ENCODE measurements around the gene USP11.
A peak's percentile ranks its signal among the peaks of the same experiment; 100 is the strongest.

USP11 gene

DNA sequence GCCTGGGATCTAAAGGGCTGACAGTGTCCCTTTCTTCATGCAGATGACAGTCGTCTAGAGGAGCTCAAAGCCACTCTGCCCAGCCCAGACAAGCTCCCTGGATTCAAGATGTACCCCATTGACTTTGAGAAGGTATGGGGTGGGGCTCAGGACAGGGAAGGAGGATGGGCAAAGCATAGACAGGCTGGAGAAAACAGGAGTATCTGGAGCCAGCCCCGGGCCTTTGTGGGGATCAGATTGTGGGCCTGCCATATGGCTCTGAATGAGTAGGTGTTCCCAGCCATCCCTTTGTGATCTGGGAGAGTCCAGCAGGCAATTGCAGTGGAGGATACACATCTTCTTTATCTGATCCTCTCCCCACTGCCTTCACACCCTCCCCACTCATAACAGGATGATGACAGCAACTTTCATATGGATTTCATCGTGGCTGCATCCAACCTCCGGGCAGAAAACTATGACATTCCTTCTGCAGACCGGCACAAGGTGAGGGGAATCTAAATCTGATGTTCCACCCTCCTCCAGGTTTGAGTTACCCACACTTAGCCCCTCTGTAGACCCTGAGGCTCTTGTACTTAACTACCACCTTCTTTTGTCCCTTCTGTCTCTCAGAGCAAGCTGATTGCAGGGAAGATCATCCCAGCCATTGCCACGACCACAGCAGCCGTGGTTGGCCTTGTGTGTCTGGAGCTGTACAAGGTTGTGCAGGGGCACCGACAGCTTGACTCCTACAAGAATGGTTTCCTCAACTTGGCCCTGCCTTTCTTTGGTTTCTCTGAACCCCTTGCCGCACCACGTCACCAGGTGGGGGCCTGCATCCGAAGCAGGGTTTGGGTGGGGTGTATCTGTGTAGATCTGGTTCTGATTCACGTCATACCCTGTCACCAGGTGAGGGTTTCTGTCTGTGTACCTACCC, 20.2 kb upstream of the USP11 start:
- H3K4me1 Mint-ChIP-seq (ENCODE audit: low read depth), result peaks cover 10% of the 10 kb centered on the region
- no peak overlapping the region for H3K27ac Mint-ChIP-seq
- H3K4me3 Mint-ChIP-seq, result no peak overlapping the region
- DNase-seq (ENCODE audit: low spot score), result no peak
- peaks cover 34% of the 10 kb centered on the region for H3K36me3 Mint-ChIP-seq (ENCODE audit: low read depth)
- no peaks in the 10 kb centered on the region for H3K27me3 Mint-ChIP-seq (ENCODE audit: low read depth)
- no peaks in the 10 kb centered on the region for H3K9me3 Mint-ChIP-seq

DNA sequence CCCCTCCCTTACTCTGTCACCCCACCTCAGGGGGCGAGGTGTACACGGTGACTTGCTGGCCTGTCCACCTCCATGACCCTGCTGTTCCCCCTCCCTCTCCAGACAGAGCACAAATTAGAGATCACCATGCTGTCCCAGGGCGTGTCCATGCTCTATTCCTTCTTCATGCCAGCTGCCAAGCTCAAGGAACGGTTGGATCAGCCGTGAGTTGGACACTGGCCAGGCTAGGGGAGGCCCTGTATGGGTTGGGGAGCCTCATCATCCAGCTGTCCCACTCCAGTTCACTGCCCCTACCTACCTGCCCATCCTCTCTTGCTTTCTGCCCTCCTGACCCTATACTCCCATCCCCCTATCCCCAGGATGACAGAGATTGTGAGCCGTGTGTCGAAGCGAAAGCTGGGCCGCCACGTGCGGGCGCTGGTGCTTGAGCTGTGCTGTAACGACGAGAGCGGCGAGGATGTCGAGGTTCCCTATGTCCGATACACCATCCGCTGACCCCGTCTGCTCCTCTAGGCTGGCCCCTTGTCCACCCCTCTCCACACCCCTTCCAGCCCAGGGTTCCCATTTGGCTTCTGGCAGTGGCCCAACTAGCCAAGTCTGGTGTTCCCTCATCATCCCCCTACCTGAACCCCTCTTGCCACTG, 18.3 kb upstream of the USP11 start:
- Mint-ChIP-seq H3K27ac (no peak overlapping the region), H3K4me1 (ENCODE audit: low read depth) (peaks cover 11% of the 10 kb centered on the region), H3K4me3 (no peak overlapping the region), H3K27me3 (ENCODE audit: low read depth) (no peaks in the 10 kb centered on the region), H3K36me3 (ENCODE audit: low read depth) (peaks cover 37% of the 10 kb centered on the region), H3K9me3 (no peaks in the 10 kb centered on the region)
- DNase-seq (ENCODE audit: low spot score), result no peak

DNA sequence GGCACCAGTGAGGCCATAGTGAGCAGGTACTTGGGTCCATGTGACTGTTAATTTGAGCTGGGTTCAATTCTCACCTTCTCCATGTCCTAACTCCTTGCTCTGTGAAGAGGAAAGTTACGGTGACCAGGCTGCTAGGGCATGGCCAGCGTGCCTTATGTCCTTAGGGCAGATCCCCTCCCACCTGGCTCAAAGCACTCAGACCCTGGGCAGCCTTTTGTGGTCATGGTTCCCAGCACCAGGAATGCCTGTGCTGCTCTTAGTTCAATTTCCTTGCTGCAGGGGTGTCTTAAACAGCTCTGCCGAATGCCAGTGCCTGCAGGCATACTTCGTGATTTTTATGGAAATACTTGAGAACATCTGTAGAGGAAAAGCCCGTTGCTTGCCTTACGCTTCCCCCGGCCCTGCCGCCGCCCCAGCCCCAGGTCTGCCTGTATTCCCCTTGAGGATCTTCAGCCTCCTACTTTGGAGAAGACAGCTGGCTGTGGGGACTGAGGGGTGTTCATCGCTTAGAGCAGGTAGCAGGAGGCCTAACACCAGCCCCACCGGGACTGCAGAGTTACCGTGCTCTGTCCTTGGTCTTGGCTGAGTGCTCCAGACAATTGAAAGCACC, 17.4 kb upstream of the USP11 start:
- Mint-ChIP-seq H3K4me3 (no peak overlapping the region), H3K9me3 (no peaks in the 10 kb centered on the region), H3K4me1 (ENCODE audit: low read depth) (peaks cover 20% of the 10 kb centered on the region), H3K27me3 (ENCODE audit: low read depth) (no peaks in the 10 kb centered on the region), H3K27ac (no peak overlapping the region), H3K36me3 (ENCODE audit: low read depth) (peaks cover 46% of the 10 kb centered on the region)
- no peak for DNase-seq (ENCODE audit: low spot score)

DNA sequence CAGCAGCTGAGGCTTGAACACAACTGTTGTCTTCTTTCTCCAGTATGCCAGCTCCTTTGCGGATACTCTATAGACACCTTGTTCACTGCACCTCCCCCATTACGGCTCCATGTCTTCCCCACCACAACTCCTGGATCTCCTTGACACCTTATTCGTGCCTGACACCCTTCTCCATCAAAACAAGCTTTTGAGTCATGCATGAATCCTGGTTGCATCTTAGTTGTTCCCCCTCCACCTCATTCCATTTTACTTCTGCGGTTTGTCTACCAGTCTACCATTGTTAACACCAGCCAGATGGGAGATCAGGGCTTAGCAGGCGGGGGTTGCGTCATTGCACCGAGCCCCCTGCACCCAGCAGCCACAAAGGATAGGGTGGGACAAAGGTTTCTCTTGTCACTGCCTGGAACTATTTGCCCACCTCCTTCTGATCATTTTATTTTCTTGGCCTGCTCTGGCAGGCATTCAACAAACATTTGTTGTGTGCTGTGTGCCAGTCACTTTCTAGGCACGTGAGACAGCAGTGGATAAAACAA, 16.4 kb upstream of the USP11 start:
- peaks cover 49% of the 10 kb centered on the region for H3K36me3 Mint-ChIP-seq (ENCODE audit: low read depth)

DNA sequence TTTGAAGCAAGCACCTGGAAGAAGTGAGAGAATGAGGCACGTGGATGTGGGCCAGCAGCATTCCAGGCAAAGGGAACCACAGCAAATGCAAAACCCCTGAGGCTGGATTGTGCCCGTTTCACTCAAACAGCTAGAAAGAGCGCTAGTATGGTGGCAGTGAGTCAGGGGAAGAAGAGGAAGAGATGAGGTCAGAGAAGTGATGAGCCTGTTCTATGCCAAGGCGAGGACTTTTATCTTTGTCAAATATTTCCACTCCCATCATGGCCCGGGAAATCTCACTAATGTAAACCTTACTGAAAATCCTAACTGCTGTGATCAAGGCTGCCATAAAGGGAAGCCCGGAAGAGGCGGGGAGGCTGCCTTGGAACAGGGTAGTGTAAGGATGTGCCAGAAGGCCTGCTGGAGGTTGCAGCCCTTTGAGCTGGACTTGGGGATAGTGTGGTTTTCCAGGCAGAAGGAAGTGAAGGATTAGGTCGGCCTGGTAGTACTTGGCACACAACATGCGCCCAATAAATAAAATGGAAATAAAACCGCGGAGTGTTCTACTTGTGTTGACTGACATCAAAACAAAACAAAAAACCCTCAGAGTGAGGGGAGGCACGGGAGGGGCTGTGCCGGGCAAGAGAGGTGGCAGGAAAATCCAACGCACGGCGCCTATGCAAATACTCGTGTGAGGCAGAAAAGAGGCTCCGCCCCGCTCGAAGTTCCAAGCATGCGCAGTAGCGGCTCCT, 15.5 kb upstream of the USP11 start:
- DNase-seq (ENCODE audit: low spot score), result peak; percentile 7
- H3K27ac Mint-ChIP-seq, result peak overlapping the region; percentile 99
- H3K4me1 Mint-ChIP-seq (ENCODE audit: low read depth), result peaks cover 26% of the 10 kb centered on the region
- H3K27me3 Mint-ChIP-seq (ENCODE audit: low read depth), result no peaks in the 10 kb centered on the region
- peak overlapping the region; percentile 95 for H3K4me3 Mint-ChIP-seq
- H3K9me3 Mint-ChIP-seq, result no peaks in the 10 kb centered on the region
- H3K36me3 Mint-ChIP-seq (ENCODE audit: low read depth), result peaks cover 44% of the 10 kb centered on the region

More for the DNA sequence above, 16.4 kb upstream of the USP11 start:
- H3K27me3 Mint-ChIP-seq (ENCODE audit: low read depth), result no peaks in the 10 kb centered on the region
- H3K4me3 Mint-ChIP-seq, result no peak overlapping the region
- H3K4me1 Mint-ChIP-seq (ENCODE audit: low read depth), result peaks cover 26% of the 10 kb centered on the region
- H3K27ac Mint-ChIP-seq, result peak overlapping the region; percentile 99
- DNase-seq (ENCODE audit: low spot score), result no peak
- H3K9me3 Mint-ChIP-seq, result no peaks in the 10 kb centered on the region

DNA sequence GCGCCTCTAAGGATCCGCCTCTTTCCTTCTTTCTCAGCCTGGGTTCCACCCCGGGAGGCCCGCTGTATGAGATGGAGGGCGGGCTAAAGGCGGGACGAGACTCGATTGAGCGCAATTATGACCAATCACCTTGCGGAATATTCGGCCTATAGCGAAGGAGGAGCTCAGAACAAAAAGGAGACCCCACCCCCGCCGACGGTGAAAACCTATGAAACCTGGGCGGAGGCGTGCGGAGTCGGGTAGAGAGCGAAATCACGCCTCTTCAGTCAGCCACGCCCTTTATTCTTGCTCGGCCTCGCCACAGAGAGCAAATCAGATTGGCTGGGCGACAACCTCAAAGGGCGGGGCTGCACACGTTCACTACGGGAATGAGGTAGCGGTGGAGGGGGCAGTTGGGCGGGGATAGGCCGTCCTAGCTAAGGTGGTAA, 14.9 kb upstream of the USP11 start:
- peak; percentile 94 for DNase-seq (ENCODE audit: low spot score)
- Mint-ChIP-seq H3K36me3 (ENCODE audit: low read depth) (peaks cover 42% of the 10 kb centered on the region), H3K27me3 (ENCODE audit: low read depth) (no peaks in the 10 kb centered on the region), H3K27ac (peak overlapping the region; percentile 99), H3K4me1 (ENCODE audit: low read depth) (peaks cover 26% of the 10 kb centered on the region), H3K9me3 (no peaks in the 10 kb centered on the region), H3K4me3 (peak overlapping the region; percentile 95)

DNA sequence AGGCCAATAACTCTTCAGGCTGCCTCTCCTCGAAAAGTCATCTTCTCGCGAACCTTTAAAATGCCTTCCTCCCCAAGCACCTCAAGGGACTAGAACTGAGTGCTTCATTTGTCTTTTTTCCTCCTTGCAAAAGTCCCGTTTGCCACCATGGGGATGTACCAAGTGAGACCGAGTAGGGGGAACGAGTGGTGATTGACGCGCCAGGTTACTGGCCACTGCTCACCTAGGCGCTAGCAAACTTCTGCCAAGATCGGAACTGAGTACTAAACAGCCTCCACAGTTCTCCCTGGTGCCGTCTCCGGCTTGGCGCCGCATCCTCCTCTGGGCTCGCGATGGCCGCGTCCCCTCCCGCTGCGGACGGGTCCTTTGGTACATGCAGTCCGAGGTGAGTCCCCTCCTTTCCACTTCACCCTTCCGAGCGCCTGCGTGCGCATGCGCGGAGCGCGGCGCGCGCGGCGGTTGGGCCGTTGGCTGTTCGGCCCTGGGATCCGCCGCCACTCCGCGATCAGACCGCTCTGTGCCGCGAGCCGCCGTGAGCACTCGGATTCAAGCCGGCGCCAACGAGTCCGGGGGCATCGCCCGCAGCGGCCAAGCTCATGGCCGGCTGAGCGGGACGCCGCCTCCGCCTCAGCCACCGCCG, 14.4 kb upstream of the USP11 start, which contains the start of gene CDK16:
TSS of gene CDK16 (plus strand) at position 402 of the 640 bp plus-strand sequence. CDS start 4,877 bp downstream, outside the sequence.
- Mint-ChIP-seq H3K4me1 (ENCODE audit: low read depth) (peaks cover 26% of the 10 kb centered on the region), H3K36me3 (ENCODE audit: low read depth) (peaks cover 38% of the 10 kb centered on the region), H3K9me3 (no peaks in the 10 kb centered on the region), H3K4me3 (peak within 1 kb of the TSS; percentile 95), H3K27ac (peak within 1 kb of the TSS; percentile 99), H3K27me3 (ENCODE audit: low read depth) (no peaks in the 10 kb centered on the region)
- DNase-seq (ENCODE audit: low spot score), result peak; percentile 75

DNA sequence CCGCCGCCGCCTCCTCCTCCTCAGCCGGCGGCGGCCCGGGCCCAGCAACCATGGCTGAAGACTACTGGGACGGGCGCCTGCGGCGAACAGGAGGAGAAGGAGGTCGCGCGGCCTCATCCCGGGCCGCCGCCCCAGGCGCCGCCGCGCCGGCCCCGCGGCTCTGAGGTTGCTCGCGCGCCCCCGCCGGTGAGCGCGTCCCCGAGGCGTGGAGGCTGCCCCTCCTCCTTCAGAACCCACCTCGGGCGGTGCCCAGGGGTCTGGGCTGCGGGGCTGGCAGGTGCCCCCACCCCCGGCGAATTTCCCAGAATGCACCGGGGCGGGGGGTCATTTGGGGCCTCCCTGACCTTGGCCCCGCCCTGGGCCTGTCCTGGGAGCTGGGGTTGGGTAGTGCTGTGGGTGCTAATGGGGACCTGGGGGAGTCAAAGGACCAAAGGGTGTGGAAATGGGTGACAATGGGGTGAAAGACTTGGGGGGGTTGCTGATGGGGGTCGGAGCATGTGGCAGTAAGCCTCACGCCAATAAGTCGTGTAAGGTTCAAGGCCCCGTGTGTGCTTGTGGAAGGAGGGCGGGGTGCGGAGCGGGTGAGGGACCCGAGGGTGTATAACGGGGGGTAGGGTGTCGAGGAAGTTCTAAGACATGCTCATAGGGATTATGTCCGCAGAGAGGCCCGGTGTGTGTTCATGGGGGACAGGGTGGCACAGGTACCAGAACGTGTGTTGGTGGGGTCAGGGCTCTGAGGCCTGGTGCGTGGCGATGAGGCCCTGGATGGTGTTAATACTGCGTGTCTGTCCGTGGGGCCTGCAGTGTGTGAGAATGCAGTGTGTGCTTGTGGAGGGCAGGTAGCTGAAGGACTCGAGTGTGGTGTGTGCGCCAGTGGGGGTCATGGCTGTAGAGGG, 13.6 kb upstream of the USP11 start:
- Mint-ChIP-seq H3K4me3 (peak overlapping the region; percentile 93), H3K36me3 (ENCODE audit: low read depth) (peaks cover 36% of the 10 kb centered on the region), H3K9me3 (no peaks in the 10 kb centered on the region), H3K4me1 (ENCODE audit: low read depth) (peaks cover 26% of the 10 kb centered on the region), H3K27ac (peak overlapping the region; percentile 92), H3K27me3 (ENCODE audit: low read depth) (no peaks in the 10 kb centered on the region)
- peak; percentile 35 for DNase-seq (ENCODE audit: low spot score)

DNA sequence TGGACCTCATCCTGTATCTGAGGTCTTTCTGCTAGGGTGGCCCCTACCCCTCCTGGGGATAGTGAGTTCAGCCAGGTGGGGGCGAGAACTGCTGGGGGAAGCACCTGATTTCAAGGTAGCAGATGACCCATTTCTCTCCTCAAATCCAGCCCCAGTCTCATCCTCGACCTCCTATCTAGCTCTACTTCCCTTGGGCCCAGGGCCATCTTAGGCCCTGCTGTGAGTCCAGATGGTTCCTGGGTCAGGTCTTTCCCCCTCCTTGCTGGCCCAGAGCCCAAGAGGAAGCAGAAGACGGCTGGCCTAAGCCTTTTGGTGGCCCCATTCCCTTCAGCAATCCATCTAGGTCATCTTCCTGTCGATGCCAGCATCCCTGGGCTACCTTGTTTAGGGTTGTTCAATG, 11.1 kb upstream of the USP11 start:
- DNase-seq (ENCODE audit: low spot score), result no peak
- Mint-ChIP-seq H3K4me3 (no peak overlapping the region), H3K27me3 (ENCODE audit: low read depth) (no peaks in the 10 kb centered on the region), H3K9me3 (no peaks in the 10 kb centered on the region), H3K27ac (no peak overlapping the region), H3K36me3 (ENCODE audit: low read depth) (peaks cover 36% of the 10 kb centered on the region), H3K4me1 (ENCODE audit: low read depth) (peaks cover 24% of the 10 kb centered on the region)

DNA sequence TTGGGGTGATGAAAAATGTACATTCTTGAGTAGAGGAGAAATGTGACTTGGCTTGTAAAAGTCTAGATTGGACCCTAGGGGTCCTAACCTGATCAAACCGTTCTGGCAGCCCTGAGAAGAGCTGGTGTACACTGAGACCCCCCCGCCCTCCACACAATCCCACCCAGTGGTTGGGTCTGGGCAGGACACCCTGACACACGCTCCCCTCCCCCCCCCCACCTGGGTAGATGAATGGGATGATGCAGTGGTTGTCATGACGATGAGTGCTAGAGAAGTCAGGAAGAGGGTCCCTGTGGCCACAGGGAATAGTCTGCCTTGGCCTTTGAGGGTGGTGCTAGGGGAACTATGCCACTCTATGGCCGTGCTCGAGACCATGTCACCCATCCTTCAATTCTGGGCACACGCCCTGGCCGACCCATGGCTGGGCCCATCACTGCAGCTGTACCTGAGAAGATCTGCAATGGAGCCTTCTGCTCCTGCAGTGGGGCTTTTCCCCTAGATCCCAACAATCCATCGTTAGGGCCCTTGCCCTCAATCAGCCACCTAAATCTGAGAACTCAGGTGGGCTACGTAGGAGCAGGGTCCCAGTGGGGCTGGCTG, 10.0 kb upstream of the USP11 start:
- H3K36me3 Mint-ChIP-seq (ENCODE audit: low read depth), result peaks cover 37% of the 10 kb centered on the region
- no peaks in the 10 kb centered on the region for H3K9me3 Mint-ChIP-seq
- H3K27ac Mint-ChIP-seq, result no peak overlapping the region
- peaks cover 16% of the 10 kb centered on the region for H3K4me1 Mint-ChIP-seq (ENCODE audit: low read depth)
- no peak overlapping the region for H3K4me3 Mint-ChIP-seq
- no peaks in the 10 kb centered on the region for H3K27me3 Mint-ChIP-seq (ENCODE audit: low read depth)
- no peak for DNase-seq (ENCODE audit: low spot score)

DNA sequence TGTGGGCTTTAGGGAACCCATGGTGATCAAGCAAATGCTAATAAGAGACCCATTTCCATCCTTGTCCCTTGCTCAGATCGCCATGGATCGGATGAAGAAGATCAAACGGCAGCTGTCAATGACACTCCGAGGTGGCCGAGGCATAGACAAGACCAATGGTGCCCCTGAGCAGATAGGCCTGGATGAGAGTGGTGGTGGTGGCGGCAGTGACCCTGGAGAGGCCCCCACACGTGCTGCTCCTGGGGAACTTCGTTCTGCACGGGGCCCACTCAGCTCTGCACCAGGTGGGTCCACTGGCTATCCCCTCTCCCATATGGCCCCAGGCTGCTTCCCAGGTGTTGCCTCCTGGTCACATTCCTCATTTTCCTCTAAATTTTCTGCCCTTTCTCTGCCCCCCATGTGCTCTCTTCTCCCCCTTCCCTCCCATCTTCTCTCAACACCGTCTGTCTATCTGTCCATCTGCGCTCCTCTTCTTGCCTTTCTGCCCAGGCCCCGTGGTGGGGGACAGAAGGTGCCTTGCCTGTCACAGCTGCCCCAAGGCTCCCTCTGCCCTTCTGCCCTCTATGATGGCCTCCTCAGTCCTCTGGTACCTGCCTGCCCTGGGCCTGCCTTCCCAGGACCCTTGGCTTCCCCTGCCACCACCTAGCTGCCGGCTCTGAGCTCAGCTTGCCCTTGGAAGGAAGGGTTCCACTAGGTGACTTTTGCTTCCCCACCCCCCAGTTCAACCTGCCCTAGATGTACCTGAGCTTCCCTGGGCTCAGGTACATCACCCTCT, 9.1 kb upstream of the USP11 start:
- Mint-ChIP-seq H3K27me3 (ENCODE audit: low read depth) (no peaks in the 10 kb centered on the region), H3K27ac (no peak overlapping the region), H3K36me3 (ENCODE audit: low read depth) (peaks cover 43% of the 10 kb centered on the region), H3K9me3 (no peaks in the 10 kb centered on the region), H3K4me3 (no peak overlapping the region), H3K4me1 (ENCODE audit: low read depth) (peaks cover 16% of the 10 kb centered on the region)
- DNase-seq (ENCODE audit: low spot score), result no peak

Data from T-helper 2 cell treated with Interferon-gamma antibody and Interleukin-4, amounts not matched to agents 5 μg/mL and 100 μg/mL, for 36 hours (primary cell).